HepG2 (cell line): ENCODE data around the gene TSPAN9. TPM values are rescaled to one million over a fixed set of nuclear protein-coding genes. Genes with fewer than 3 reads are reported as not detected.

Source experiments
- ATAC-seq: fragments of 200-7000 bp; cut with Tn5 transposase; 3 replicates; pipeline ENCODE4 v1.9.1; 2020; ENCODE audit warnings: mild to moderate bottlenecking, moderate library complexity
- BruUV-seq: library from RNA; stranded (reverse); fragments of 400-500 nt; replicated peaks from 2 replicates; lab custom pipeline; 2021; lab: Mats Ljungman, UMichigan
- CTCF ChIA-PET: fragments of 300-600 bp; formaldehyde crosslinking; extraction: SDS; loops from one replicate; lab custom pipeline; 2021; ENCODE audit warnings: low total read pairs, inconsistent platforms, low intra/inter-chr PET ratio; lab: Yijun Ruan, JAX
- POLR2A ChIA-PET: fragments of 350-600 bp; sonication (Branson Sonifier 250); formaldehyde crosslinking; loops from one replicate; lab custom pipeline; 2020; ENCODE audit warnings: antibody characterized with exemption, inconsistent platforms; lab: Yijun Ruan, JAX
- DNase-seq: peaks from one replicate; pipeline ENCODE4 v3.0.0-alpha.2; 2015; ENCODE audit warnings: low spot score
- FAIRE-seq: peaks from 3 replicates; lab custom pipeline; 2011; peaks lifted over from hg19 to GRCh38; lab: Jason Lieb, UNC
- H2AFZ ChIP-seq: one replicate; pipeline ENCODE4 v1.6.1; 2011; ENCODE audit warnings: low read length, inconsistent platforms
- H3K27ac ChIP-seq: fragments of 300-600 bp; 3 replicates; pipeline ENCODE4 v1.8.0; 2011; ENCODE audit warnings: mixed run types, mild to moderate bottlenecking, mixed read lengths, low read length, inconsistent platforms; ENCODE audit not compliant: insufficient read depth; ENCODE audit errors: extremely low read length
- H3K27me3 ChIP-seq, 2 experiments: fragments of 200-600 bp in 1 of 2; 2 replicates in 1 of 2; 3 replicates in 1 of 2; pipeline versions ENCODE4 v1.6.0 to v1.8.0; 2011; ENCODE audit warnings: low read length in 2 of 2, mild to moderate bottlenecking in 2 of 2, moderate library complexity in 2 of 2, inconsistent platforms in 1 of 2; ENCODE audit not compliant: insufficient read depth in 2 of 2, control insufficient read depth in 1 of 2
- H3K36me3 ChIP-seq, 2 experiments: fragments of 200-600 bp in 1 of 2; replicated peaks in 1 of 2; 2 replicates in 1 of 2; 3 replicates in 1 of 2; pipeline versions ENCODE4 v1.5.1 to v1.8.0; 2011; ENCODE audit warnings: low read length in 2 of 2, inconsistent platforms in 1 of 2; ENCODE audit not compliant: insufficient read depth in 2 of 2, control insufficient read depth in 1 of 2
- H3K4me1 ChIP-seq: 2 replicates; pipeline ENCODE4 v1.5.1; 2012; ENCODE audit warnings: low read length, inconsistent platforms; ENCODE audit not compliant: insufficient read depth
- H3K4me2 ChIP-seq: 2 replicates; pipeline ENCODE4 v1.6.0; 2011; ENCODE audit warnings: low read depth, low read length, inconsistent platforms
- H3K4me3 ChIP-seq, 3 experiments: fragments of 200-600 bp in 1 of 3; sonication (generic), shearing (Covaris generic) in 1 of 3; replicated peaks in 1 of 3; 2 replicates each; pipeline ENCODE4 v1.5.1; 2011 to 2016; ENCODE audit warnings: low read length in 3 of 3, inconsistent platforms in 2 of 3, low read depth in 2 of 3, mild to moderate bottlenecking in 2 of 3, control low read depth in 1 of 3, mixed read lengths in 1 of 3; ENCODE audit not compliant: insufficient read depth in 1 of 3
- H3K79me2 ChIP-seq: one replicate; pipeline ENCODE4 v1.6.1; 2011; ENCODE audit warnings: low read length, inconsistent platforms; ENCODE audit not compliant: insufficient read depth
- H3K9ac ChIP-seq: 2 replicates; pipeline ENCODE4 v1.6.0; 2011; ENCODE audit warnings: mild to moderate bottlenecking, low read depth, low read length, inconsistent platforms; ENCODE audit not compliant: insufficient read depth
- H3K9me3 ChIP-seq: 2 replicates; pipeline ENCODE4 v1.5.1; 2012; ENCODE audit warnings: mild to moderate bottlenecking, low read length
- H4K20me1 ChIP-seq: 2 replicates; pipeline ENCODE4 v1.6.0; 2011; ENCODE audit warnings: inconsistent platforms, mild to moderate bottlenecking, low read length, moderate library complexity; ENCODE audit not compliant: insufficient read depth
- FOXM1 ChIP-seq: sonication (generic); formaldehyde crosslinking; IDR thresholded peaks from 2 replicates; pipeline ENCODE4 v1.5.0; 2020; ENCODE audit warnings: missing genetic modification reagents
- KLF16 ChIP-seq, 2 experiments: sonication (generic) in 1 of 2; formaldehyde crosslinking in 1 of 2; IDR thresholded peaks; 2 replicates each; pipeline versions ENCODE4 v1.6.1 to v1.8.0; 2016 to 2023; ENCODE audit warnings: missing genetic modification reagents in 2 of 2, missing compliant biosample characterization in 1 of 2
- RFX1 ChIP-seq: fragments of 450-650 bp; IDR thresholded peaks from 2 replicates; pipeline ENCODE4 v1.6.1; 2017
- ZNF230 ChIP-seq: sonication (generic); formaldehyde crosslinking; IDR thresholded peaks from 2 replicates; pipeline ENCODE4 v1.4.0; 2020; ENCODE audit warnings: mild to moderate bottlenecking, missing genetic modification reagents
- ZNF556 ChIP-seq: sonication (generic); formaldehyde crosslinking; IDR thresholded peaks from 2 replicates; pipeline ENCODE4 v1.4.0; 2020; ENCODE audit warnings: mild to moderate bottlenecking, missing genetic modification reagents, borderline replicate concordance
- ZNF570 ChIP-seq: sonication (generic); formaldehyde crosslinking; IDR thresholded peaks from 2 replicates; pipeline ENCODE4 v1.4.0; 2020; ENCODE audit warnings: mild to moderate bottlenecking, missing genetic modification reagents, borderline replicate concordance
- ZNF713 ChIP-seq: sonication (generic); formaldehyde crosslinking; IDR thresholded peaks from 2 replicates; pipeline ENCODE4 v1.4.0; 2020; ENCODE audit warnings: mild to moderate bottlenecking, missing genetic modification reagents
- WGBS: methylation state at CpG from one replicate; pipeline ENCODE4 v1.1.6; 2017; ENCODE audit warnings: low lambda C conversion rate; 5-methylcytosine and 5-hydroxymethylcytosine counted together
- in situ Hi-C: cut with HindIII; loops from 2 replicates; pipeline ENCODE4 v1.10.0; 2017; ENCODE audit warnings: low pct_unique_long_range_greater_than_20kb; ENCODE audit not compliant: extremely low pct_ligation_motif_present
- intact Hi-C: fragments of 100-400 bp; cut with micrococcal nuclease; formaldehyde crosslinking; loops from one replicate; pipeline ENCODE4 v1.10.0; 2022; ENCODE audit not compliant: unreplicated experiment
- polyA plus RNA-seq, 8 experiments: library from polyadenylated mRNA; depleted of rRNA in 3 of 8; stranded (reverse) in 7 of 8; unstranded in 1 of 8; fragments of >200 nt; fragmentation: Illumina TruSeq in 4 of 8; extraction: Trizol in 4 of 8; gene quantifications; 2 replicates each; pipeline versions ENCODE4 v1.2.1 to v1.2.3, GENCODE V29; 2011 to 2016; ENCODE audit warnings: low read depth in 4 of 8, missing spikeins in 1 of 8, mixed read lengths in 1 of 8; ENCODE audit not compliant: insufficient read depth in 1 of 8
- total RNA-seq, 5 experiments: library from RNA; depleted of rRNA; stranded (reverse); fragments of >200 nt; fragmentation: Illumina TruSeq; extraction: Trizol; gene quantifications; 2 replicates each; pipeline ENCODE4 v1.2.3, GENCODE V29; 2016; ENCODE audit warnings: low read depth in 1 of 5
- TF ChIP-seq, protein P1 (sequence below): sonication (generic); formaldehyde crosslinking; IDR thresholded peaks from 2 replicates; pipeline ENCODE4 v1.8.0; 2022; ENCODE audit warnings: low read depth, missing genetic modification reagents
- TF ChIP-seq, protein P2 (sequence below): sonication (generic); formaldehyde crosslinking; IDR thresholded peaks from 2 replicates; pipeline ENCODE4 v1.9.0; 2021; ENCODE audit warnings: missing genetic modification reagents, mild to moderate bottlenecking, borderline replicate concordance
- TF ChIP-seq, protein P3 (sequence below): sonication (generic); formaldehyde crosslinking; IDR thresholded peaks from 2 replicates; pipeline ENCODE4 v1.8.0; 2022; ENCODE audit warnings: mild to moderate bottlenecking, missing genetic modification reagents; ENCODE audit not compliant: insufficient replicate concordance

Gene TSPAN9
- total and polyA plus RNA-seq, 2 of the 13 experiments (the other 11 are each of a cell fraction or from before 2014, with no cell fraction given), result 18.1 to 42.3 TPM

DNA sequence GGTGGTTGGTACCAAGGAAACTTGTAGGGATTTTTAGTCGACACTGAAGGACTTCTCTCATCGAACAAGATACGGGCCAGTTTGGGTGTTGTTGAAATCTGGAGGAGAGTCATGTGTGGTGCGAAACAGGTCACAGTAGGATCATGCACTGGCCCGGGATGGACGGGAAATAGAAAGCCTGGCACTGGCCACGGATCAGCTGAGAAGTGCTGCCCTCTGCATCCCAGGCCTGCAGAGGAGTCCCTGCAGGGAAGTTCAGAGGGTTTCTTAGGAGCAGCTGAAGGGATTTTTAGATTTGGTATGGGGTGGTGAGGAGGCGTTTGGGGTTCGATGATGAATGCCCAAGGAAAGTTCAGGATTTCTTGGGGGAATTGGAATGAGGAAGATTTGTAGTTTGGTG is 63.1 kb downstream of the TSPAN9 start:
- H3K79me2 ChIP-seq, result peaks cover 5% of the 10 kb centered on the region
- 95% methylated on average over 9 of the region's 9 CpGs for WGBS
- no TSS peak for BruUV-seq
- CTCF ChIA-PET, result no interaction called here
- no peak overlapping the region for H3K4me3 ChIP-seq
- H4K20me1 ChIP-seq, result peaks cover 16% of the 10 kb centered on the region
- no peaks in the 10 kb centered on the region for H3K27me3 ChIP-seq
- FAIRE-seq (no peak), DNase-seq (no peak), ATAC-seq (no peak)
- intact Hi-C loops (no loop called here), in situ Hi-C loops (no loop called here)
- H3K9ac ChIP-seq, result no peak overlapping the region
- no peak overlapping the region for H3K27ac ChIP-seq
- TF ChIP-seq, protein P1, sequence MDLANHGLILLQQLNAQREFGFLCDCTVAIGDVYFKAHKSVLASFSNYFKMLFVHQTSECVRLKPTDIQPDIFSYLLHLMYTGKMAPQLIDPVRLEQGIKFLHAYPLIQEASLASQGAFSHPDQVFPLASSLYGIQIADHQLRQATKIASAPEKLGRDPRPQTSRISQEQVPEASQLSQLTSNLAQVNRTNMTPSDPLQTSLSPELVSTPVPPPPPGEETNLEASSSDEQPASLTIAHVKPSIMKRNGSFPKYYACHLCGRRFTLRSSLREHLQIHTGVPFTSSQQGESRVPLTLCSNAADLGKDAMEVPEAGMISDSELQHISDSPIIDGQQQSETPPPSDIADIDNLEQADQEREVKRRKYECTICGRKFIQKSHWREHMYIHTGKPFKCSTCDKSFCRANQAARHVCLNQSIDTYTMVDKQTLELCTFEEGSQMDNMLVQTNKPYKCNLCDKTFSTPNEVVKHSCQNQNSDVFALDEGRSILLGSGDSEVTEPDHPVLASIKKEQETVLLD (CRISPR knock-in tag), result no peak
- TF ChIP-seq, protein P2, sequence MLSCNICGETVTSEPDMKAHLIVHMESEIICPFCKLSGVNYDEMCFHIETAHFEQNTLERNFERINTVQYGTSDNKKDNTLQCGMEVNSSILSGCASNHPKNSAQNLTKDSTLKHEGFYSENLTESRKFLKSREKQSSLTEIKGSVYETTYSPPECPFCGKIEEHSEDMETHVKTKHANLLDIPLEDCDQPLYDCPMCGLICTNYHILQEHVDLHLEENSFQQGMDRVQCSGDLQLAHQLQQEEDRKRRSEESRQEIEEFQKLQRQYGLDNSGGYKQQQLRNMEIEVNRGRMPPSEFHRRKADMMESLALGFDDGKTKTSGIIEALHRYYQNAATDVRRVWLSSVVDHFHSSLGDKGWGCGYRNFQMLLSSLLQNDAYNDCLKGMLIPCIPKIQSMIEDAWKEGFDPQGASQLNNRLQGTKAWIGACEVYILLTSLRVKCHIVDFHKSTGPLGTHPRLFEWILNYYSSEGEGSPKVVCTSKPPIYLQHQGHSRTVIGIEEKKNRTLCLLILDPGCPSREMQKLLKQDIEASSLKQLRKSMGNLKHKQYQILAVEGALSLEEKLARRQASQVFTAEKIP (CRISPR knock-in tag), result no peak
- no peak for TF ChIP-seq KLF16 (CRISPR knock-in tag; IDR thresholded peaks at IDR 0.05)
- TF ChIP-seq FOXM1, result no peak
- TF ChIP-seq, protein P3, sequence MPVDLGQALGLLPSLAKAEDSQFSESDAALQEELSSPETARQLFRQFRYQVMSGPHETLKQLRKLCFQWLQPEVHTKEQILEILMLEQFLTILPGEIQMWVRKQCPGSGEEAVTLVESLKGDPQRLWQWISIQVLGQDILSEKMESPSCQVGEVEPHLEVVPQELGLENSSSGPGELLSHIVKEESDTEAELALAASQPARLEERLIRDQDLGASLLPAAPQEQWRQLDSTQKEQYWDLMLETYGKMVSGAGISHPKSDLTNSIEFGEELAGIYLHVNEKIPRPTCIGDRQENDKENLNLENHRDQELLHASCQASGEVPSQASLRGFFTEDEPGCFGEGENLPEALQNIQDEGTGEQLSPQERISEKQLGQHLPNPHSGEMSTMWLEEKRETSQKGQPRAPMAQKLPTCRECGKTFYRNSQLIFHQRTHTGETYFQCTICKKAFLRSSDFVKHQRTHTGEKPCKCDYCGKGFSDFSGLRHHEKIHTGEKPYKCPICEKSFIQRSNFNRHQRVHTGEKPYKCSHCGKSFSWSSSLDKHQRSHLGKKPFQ (CRISPR knock-in tag), result no peak
- no peak for TF ChIP-seq ZNF556 (CRISPR knock-in tag)
- no peak for TF ChIP-seq ZNF713 (CRISPR knock-in tag)
- TF ChIP-seq RFX1, result no peak
- no peak for TF ChIP-seq ZNF230 (CRISPR knock-in tag)
- no peak for TF ChIP-seq ZNF570 (CRISPR knock-in tag)
- H3K4me2 ChIP-seq, result no peak overlapping the region
- H3K36me3 ChIP-seq, result peaks cover 0 to 3% of the 10 kb centered on the region in 2 experiments; a peak in 2 of 5 replicates
- no peaks in the 10 kb centered on the region for H3K4me1 ChIP-seq
- H3K9me3 ChIP-seq, result no peaks in the 10 kb centered on the region
- H2AFZ ChIP-seq, result no peak overlapping the region
- POLR2A ChIA-PET, result no interaction called here
